Ishikawa (cell line): ENCODE measurements around the gene RNF175.

Experiments used
- CREB1 ChIP-seq: IDR thresholded peaks from 2 replicates; pipeline ENCODE4 v1.6.1; 2012; ENCODE audit warnings: low read depth
- EP300 ChIP-seq: IDR thresholded peaks from 2 replicates; pipeline ENCODE4 v1.6.1; 2012; ENCODE audit warnings: borderline replicate concordance
- FOXM1 ChIP-seq: IDR thresholded peaks from 2 replicates; pipeline ENCODE4 v1.6.1; 2012; ENCODE audit warnings: low read depth, borderline replicate concordance
- NFIC ChIP-seq: IDR thresholded peaks from 2 replicates; pipeline ENCODE4 v1.6.1; 2012
- RAD21 ChIP-seq: IDR thresholded peaks from 2 replicates; pipeline ENCODE4 v1.6.1; 2012; ENCODE audit warnings: low read depth
- TAF1 ChIP-seq: IDR thresholded peaks from 2 replicates; pipeline ENCODE4 v1.6.1; 2012; ENCODE audit warnings: low read depth, mild to moderate bottlenecking
- YY1 ChIP-seq: IDR thresholded peaks from 2 replicates; pipeline ENCODE4 v1.6.1; 2012; ENCODE audit warnings: low read depth
- TF ChIP-seq, protein P1 (sequence below): IDR thresholded peaks from 2 replicates; pipeline ENCODE4 v1.6.1; 2012
- TF ChIP-seq, protein P2 (sequence below): IDR thresholded peaks from 2 replicates; pipeline ENCODE4 v1.6.1; 2012

DNA sequence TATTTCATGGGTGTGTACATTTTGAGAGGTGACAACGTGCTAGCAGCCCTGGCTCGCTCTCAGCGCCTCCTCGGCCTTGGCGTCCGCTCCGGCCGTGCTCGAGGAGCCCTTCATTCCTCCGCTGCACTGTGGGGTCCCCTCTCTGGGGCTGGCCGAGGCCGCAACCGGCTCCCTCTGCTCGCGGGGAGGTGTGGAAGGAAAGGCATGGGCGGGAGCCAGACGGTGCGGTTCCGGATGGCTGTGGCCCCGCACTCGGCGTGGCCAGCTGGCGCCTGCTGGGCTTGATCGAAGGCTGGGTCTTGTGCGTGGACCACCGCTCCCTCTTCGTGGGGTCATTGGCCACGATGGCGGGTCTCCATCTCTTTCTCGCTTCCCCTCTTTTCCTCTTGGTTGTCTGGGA, 46.2 kb upstream of the RNF175 start:
- TF ChIP-seq RAD21 (no peak), NFIC (no peak), TAF1 (no peak), YY1 (no peak), FOXM1 (no peak), EP300 (no peak), CREB1 (no peak)
- TF ChIP-seq, protein P1, sequence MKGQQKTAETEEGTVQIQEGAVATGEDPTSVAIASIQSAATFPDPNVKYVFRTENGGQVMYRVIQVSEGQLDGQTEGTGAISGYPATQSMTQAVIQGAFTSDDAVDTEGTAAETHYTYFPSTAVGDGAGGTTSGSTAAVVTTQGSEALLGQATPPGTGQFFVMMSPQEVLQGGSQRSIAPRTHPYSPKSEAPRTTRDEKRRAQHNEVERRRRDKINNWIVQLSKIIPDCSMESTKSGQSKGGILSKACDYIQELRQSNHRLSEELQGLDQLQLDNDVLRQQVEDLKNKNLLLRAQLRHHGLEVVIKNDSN, result no peak
- TF ChIP-seq, protein P2, sequence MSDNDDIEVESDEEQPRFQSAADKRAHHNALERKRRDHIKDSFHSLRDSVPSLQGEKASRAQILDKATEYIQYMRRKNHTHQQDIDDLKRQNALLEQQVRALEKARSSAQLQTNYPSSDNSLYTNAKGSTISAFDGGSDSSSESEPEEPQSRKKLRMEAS, result no peak
